ENCODE measurements around the gene MTHFSD.

MTHFSD gene

DNA sequence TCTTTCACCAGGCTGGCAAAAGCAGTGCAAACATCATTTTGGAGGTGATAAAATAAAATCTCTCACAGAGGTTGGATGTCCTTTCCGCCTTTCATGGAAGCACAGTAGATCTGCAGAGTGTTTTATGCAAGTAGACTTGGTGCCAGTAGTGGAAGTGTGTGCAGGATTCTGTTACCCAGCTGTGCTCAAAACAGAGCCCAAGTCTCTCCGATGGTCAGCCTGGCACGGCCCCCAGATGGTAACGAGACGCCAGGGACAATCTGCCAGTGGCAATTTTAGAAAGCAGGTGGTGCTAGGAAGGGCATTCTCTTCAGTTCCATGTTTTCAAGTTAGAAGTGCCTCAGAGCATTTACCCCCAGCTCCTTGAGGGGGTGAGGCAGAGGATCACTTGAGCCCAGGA is 1.5 kb upstream of the MTHFSD start:
- peaks cover 3% of the 10 kb centered on the region for H3K36me3 ChIP-seq (ENCODE audit: insufficient read depth, low read length)
- no peaks in the 10 kb centered on the region for H4K20me1 ChIP-seq (ENCODE audit: insufficient read depth, low read length)
- peaks cover 29% of the 10 kb centered on the region for H3K4me1 ChIP-seq (ENCODE audit: insufficient read depth, low read length)
- ATAC-seq (ENCODE audit: insufficient read depth, low read depth) (no peak), DNase-seq (no peak)
- H3K4me2 ChIP-seq (ENCODE audit: insufficient read depth, low read length) = no peak overlapping the region
- peak overlapping the region; percentile 20; the same call in 1 of the 2 replicates for H2AFZ ChIP-seq (ENCODE audit: low read depth, low read length)
- H3K4me3 ChIP-seq (ENCODE audit: low read depth in 1 of 2, low read length in 2 of 2) = no peak overlapping the region
- H3K27ac ChIP-seq (ENCODE audit: low read length) = no peak overlapping the region
- TF ChIP-seq, protein P1, sequence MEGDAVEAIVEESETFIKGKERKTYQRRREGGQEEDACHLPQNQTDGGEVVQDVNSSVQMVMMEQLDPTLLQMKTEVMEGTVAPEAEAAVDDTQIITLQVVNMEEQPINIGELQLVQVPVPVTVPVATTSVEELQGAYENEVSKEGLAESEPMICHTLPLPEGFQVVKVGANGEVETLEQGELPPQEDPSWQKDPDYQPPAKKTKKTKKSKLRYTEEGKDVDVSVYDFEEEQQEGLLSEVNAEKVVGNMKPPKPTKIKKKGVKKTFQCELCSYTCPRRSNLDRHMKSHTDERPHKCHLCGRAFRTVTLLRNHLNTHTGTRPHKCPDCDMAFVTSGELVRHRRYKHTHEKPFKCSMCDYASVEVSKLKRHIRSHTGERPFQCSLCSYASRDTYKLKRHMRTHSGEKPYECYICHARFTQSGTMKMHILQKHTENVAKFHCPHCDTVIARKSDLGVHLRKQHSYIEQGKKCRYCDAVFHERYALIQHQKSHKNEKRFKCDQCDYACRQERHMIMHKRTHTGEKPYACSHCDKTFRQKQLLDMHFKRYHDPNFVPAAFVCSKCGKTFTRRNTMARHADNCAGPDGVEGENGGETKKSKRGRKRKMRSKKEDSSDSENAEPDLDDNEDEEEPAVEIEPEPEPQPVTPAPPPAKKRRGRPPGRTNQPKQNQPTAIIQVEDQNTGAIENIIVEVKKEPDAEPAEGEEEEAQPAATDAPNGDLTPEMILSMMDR (IDR thresholded peaks at IDR 0.05; ENCODE audit: borderline replicate concordance, extremely low read depth, low read length, poor library complexity, severe bottlenecking) = no peak
- no peak for TF ChIP-seq EZH2 (IDR thresholded peaks at IDR 0.05; ENCODE audit: borderline replicate concordance, low read depth, low read length, severe bottlenecking)
- H3K9me3 ChIP-seq (ENCODE audit: insufficient read depth, low read length, severe bottlenecking) = no peaks in the 10 kb centered on the region
- no peak overlapping the region for H3K9ac ChIP-seq (ENCODE audit: low read depth, low read length)
- H3K27me3 ChIP-seq (ENCODE audit: insufficient read depth, low read length, poor library complexity) = no peaks in the 10 kb centered on the region
- peaks cover 11% of the 10 kb centered on the region for H3K79me2 ChIP-seq (ENCODE audit: insufficient read depth, low read length)

DNA sequence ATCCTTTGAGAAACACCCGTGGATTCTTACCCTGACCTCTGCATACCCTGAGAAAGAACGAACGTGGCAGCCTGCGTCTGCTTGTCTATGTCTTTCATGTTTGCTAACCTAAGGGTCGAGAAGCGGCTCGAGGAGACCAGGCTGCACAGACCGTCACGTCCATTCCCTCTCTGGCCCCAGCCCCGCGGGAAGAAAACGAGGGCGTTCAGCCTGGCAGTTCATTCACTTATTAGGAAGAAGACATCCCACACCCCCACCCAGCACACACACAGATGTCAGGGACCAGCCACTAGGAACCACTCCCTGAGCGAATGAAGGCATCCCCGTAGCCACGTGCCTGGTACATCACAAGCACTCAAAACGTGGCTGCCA is 655 bp upstream of the MTHFSD start:
- Histone ChIP-seq H3K4me3 (ENCODE audit: low read depth in 1 of 2, low read length in 2 of 2) (peak overlapping the region; percentile 48 to 84), H2AFZ (ENCODE audit: low read depth, low read length) (peak overlapping the region; percentile 82), H3K4me2 (ENCODE audit: insufficient read depth, low read length) (peak overlapping the region; percentile 84), H3K27ac (ENCODE audit: low read length) (peak overlapping the region; percentile 74), H3K9ac (ENCODE audit: low read depth, low read length) (peak overlapping the region; percentile 82), H3K79me2 (ENCODE audit: insufficient read depth, low read length) (peaks cover 11% of the 10 kb centered on the region), H4K20me1 (ENCODE audit: insufficient read depth, low read length) (no peaks in the 10 kb centered on the region), H3K4me1 (ENCODE audit: insufficient read depth, low read length) (peaks cover 29% of the 10 kb centered on the region), H3K9me3 (ENCODE audit: insufficient read depth, low read length, severe bottlenecking) (no peaks in the 10 kb centered on the region), H3K36me3 (ENCODE audit: insufficient read depth, low read length) (peaks cover 10% of the 10 kb centered on the region), H3K27me3 (ENCODE audit: insufficient read depth, low read length, poor library complexity) (no peaks in the 10 kb centered on the region)
- TF ChIP-seq EZH2 (IDR thresholded peaks at IDR 0.05; ENCODE audit: borderline replicate concordance, low read depth, low read length, severe bottlenecking) = no peak
- TF ChIP-seq, protein P1 (IDR thresholded peaks at IDR 0.05; ENCODE audit: borderline replicate concordance, extremely low read depth, low read length, poor library complexity, severe bottlenecking) = no peak
- DNase-seq (no peak), ATAC-seq (ENCODE audit: insufficient read depth, low read depth) (no peak)

DNA sequence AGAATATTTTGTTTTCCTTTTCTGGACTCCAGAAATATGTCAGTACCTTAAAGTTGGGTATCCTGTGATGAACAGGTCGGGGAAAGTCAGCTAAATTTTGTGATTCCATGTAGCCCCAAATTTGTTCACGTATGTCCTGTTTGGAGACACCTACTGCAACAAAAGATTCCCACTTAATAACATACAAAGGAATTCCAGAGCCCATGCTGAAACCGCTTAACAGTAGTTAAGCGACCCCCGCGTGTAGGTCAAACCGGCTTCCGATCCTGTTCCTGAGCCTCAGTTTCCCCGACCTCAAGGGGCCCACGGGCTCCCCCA is 477 bp downstream of the MTHFSD start:
- ATAC-seq (ENCODE audit: insufficient read depth, low read depth) (peak; percentile 8; the same call in 2 of the 3 replicates), DNase-seq (no peak)
- H3K36me3 ChIP-seq (ENCODE audit: insufficient read depth, low read length) = peaks cover 21% of the 10 kb centered on the region
- no peaks in the 10 kb centered on the region for H4K20me1 ChIP-seq (ENCODE audit: insufficient read depth, low read length)
- H3K9ac ChIP-seq (ENCODE audit: low read depth, low read length) = peak overlapping the region; percentile 82
- peaks cover 29% of the 10 kb centered on the region for H3K4me1 ChIP-seq (ENCODE audit: insufficient read depth, low read length)
- peak overlapping the region; percentile 89 for H2AFZ ChIP-seq (ENCODE audit: low read depth, low read length)
- peak overlapping the region; percentile 83 for H3K27ac ChIP-seq (ENCODE audit: low read length)
- peaks cover 11% of the 10 kb centered on the region for H3K79me2 ChIP-seq (ENCODE audit: insufficient read depth, low read length)
- no peaks in the 10 kb centered on the region for H3K27me3 ChIP-seq (ENCODE audit: insufficient read depth, low read length, poor library complexity)
- TF ChIP-seq, protein P1 (IDR thresholded peaks at IDR 0.05; ENCODE audit: borderline replicate concordance, extremely low read depth, low read length, poor library complexity, severe bottlenecking) = no peak
- no peak for TF ChIP-seq EZH2 (IDR thresholded peaks at IDR 0.05; ENCODE audit: borderline replicate concordance, low read depth, low read length, severe bottlenecking)
- peak overlapping the region; percentile 84 for H3K4me2 ChIP-seq (ENCODE audit: insufficient read depth, low read length)
- peak overlapping the region; percentile 48 to 84 for H3K4me3 ChIP-seq (ENCODE audit: low read depth in 1 of 2, low read length in 2 of 2)
- no peaks in the 10 kb centered on the region for H3K9me3 ChIP-seq (ENCODE audit: insufficient read depth, low read length, severe bottlenecking)

GRCh38 chr16:86553356-86553755 is 1.7 kb downstream of the MTHFSD start:
- H3K4me2 ChIP-seq (ENCODE audit: insufficient read depth, low read length) = peak overlapping the region; percentile 84; the same call in 1 of the 2 replicates
- H3K36me3 ChIP-seq (ENCODE audit: insufficient read depth, low read length) = peaks cover 23% of the 10 kb centered on the region
- peaks cover 29% of the 10 kb centered on the region for H3K4me1 ChIP-seq (ENCODE audit: insufficient read depth, low read length)
- H3K9ac ChIP-seq (ENCODE audit: low read depth, low read length) = no peak overlapping the region
- H3K4me3 ChIP-seq (ENCODE audit: low read depth in 1 of 2, low read length in 2 of 2) = 0 out of 4 replicates have a peak overlapping the region, but pooled peaks of 1 of the 2 experiments have one; percentile 12
- ATAC-seq (ENCODE audit: insufficient read depth, low read depth) = no peak
- DNase-seq = no peak
- no peak overlapping the region for H2AFZ ChIP-seq (ENCODE audit: low read depth, low read length)
- H3K27ac ChIP-seq (ENCODE audit: low read length) = no peak overlapping the region
- no peaks in the 10 kb centered on the region for H4K20me1 ChIP-seq (ENCODE audit: insufficient read depth, low read length)
- H3K79me2 ChIP-seq (ENCODE audit: insufficient read depth, low read length) = peaks cover 11% of the 10 kb centered on the region
- no peaks in the 10 kb centered on the region for H3K9me3 ChIP-seq (ENCODE audit: insufficient read depth, low read length, severe bottlenecking)
- no peaks in the 10 kb centered on the region for H3K27me3 ChIP-seq (ENCODE audit: insufficient read depth, low read length, poor library complexity)
- no peak for TF ChIP-seq EZH2 (IDR thresholded peaks at IDR 0.05; ENCODE audit: borderline replicate concordance, low read depth, low read length, severe bottlenecking)
- TF ChIP-seq, protein P1 (IDR thresholded peaks at IDR 0.05; ENCODE audit: borderline replicate concordance, extremely low read depth, low read length, poor library complexity, severe bottlenecking) = no peak

Measured in DND-41 (cell line).